SK-N-SH (cell line): ENCODE measurements around the gene MRPL46. TPM values are rescaled to one million over a fixed set of nuclear protein-coding genes. Genes with fewer than 3 reads are reported as not detected.
A peak's percentile ranks its signal among the peaks of the same experiment; 100 is the strongest.

Source experiments
- CTCF ChIA-PET: fragments of 300-600, 350-600 bp; formaldehyde crosslinking; extraction: SDS; loops from one replicate; lab custom pipeline; 2021; lab: Yijun Ruan, JAX
- POLR2A ChIA-PET: fragments of 350-600 bp; sonication (Branson Sonifier 250); formaldehyde crosslinking; extraction: SDS; loops from one replicate; lab custom pipeline; 2020; ENCODE audit warnings: antibody characterized with exemption, inconsistent platforms; lab: Yijun Ruan, JAX
- DNase-seq: peaks from one replicate; pipeline ENCODE4 v3.0.0; 2012
- H2AFZ ChIP-seq: fragments of 200-600 bp; sonication (generic); 2 replicates; pipeline ENCODE4 v1.8.1; 2016; ENCODE audit warnings: antibody characterized with exemption, mild to moderate bottlenecking, low read depth
- H3F3A ChIP-seq: fragments of 200-600 bp; sonication (generic); replicated peaks from 2 replicates; pipeline ENCODE3; 2016; ENCODE audit warnings: antibody characterized with exemption, mild to moderate bottlenecking; ENCODE audit not compliant: insufficient read depth
- H3K27ac ChIP-seq, 2 experiments: fragments of 200-500 bp in 1 of 2; fragments of 200-600 bp in 1 of 2; sonication (Bioruptor generic) in 1 of 2; sonication (generic), shearing (Covaris generic) in 1 of 2; 2 replicates each; pipeline versions ENCODE4 v1.5.1 to v1.6.1; 2014 to 2016; ENCODE audit warnings: low read depth in 2 of 2, inconsistent platforms in 1 of 2, low read length in 1 of 2, mild to moderate bottlenecking in 1 of 2, mixed read lengths in 1 of 2
- H3K27me3 ChIP-seq: fragments of 200-600 bp; sonication (generic), shearing (Covaris generic); 2 replicates; pipeline ENCODE4 v1.6.1; 2016; ENCODE audit warnings: mixed run types; ENCODE audit not compliant: insufficient read depth
- H3K36me3 ChIP-seq, 2 experiments: fragments of 200-500 bp in 1 of 2; fragments of 200-600 bp in 1 of 2; sonication (Bioruptor generic) in 1 of 2; sonication (generic) in 1 of 2; replicated peaks in 1 of 2; 2 replicates each; pipeline versions ENCODE3 to v1.5.1; 2014 to 2016; ENCODE audit warnings: low read length in 1 of 2, mild to moderate bottlenecking in 1 of 2; ENCODE audit not compliant: insufficient read depth in 2 of 2, control insufficient read depth in 1 of 2
- H3K4me1 ChIP-seq, 2 experiments: fragments of 200-500 bp in 1 of 2; fragments of 200-600 bp in 1 of 2; sonication (Bioruptor generic) in 1 of 2; sonication (generic), shearing (Covaris generic) in 1 of 2; 2 replicates each; pipeline versions ENCODE4 v1.5.1 to v1.6.1; 2014 to 2016; ENCODE audit warnings: low read depth in 1 of 2, low read length in 1 of 2, mixed run types in 1 of 2; ENCODE audit not compliant: insufficient read depth in 2 of 2, control insufficient read depth in 1 of 2
- H3K4me2 ChIP-seq: fragments of 200-600 bp; sonication (generic), shearing (Covaris generic); 2 replicates; pipeline ENCODE4 v1.6.1; 2017; ENCODE audit warnings: mixed run types
- H3K4me3 ChIP-seq, 2 experiments: fragments of 200-500 bp in 1 of 2; fragments of 200-600 bp in 1 of 2; sonication (Bioruptor generic) in 1 of 2; sonication (generic), shearing (Covaris generic) in 1 of 2; 2 replicates each; pipeline versions ENCODE4 v1.5.1 to v1.8.1; 2014 to 2016; ENCODE audit warnings: low read depth in 2 of 2, inconsistent platforms in 1 of 2, low read length in 1 of 2, mild to moderate bottlenecking in 1 of 2, mixed read lengths in 1 of 2, moderate library complexity in 1 of 2
- H3K79me2 ChIP-seq: fragments of 200-600 bp; sonication (generic); 2 replicates; pipeline ENCODE4 v1.8.1; 2017; ENCODE audit warnings: mild to moderate bottlenecking; ENCODE audit not compliant: insufficient read depth
- H3K9ac ChIP-seq: fragments of 200-600 bp; sonication (generic); 2 replicates; pipeline ENCODE4 v1.6.1; 2017; ENCODE audit warnings: mixed run types
- H3K9me2 ChIP-seq: fragments of 200-600 bp; sonication (generic); 2 replicates; pipeline ENCODE4 v1.6.1; 2017; ENCODE audit warnings: mixed run types
- H3K9me3 ChIP-seq: fragments of 200-600 bp; sonication (generic); 2 replicates; pipeline ENCODE4 v1.6.1; 2017; ENCODE audit warnings: mixed run types, mild to moderate bottlenecking, moderate library complexity
- H4K20me1 ChIP-seq: fragments of 200-600 bp; sonication (generic); 2 replicates; pipeline ENCODE4 v1.6.1; 2017; ENCODE audit warnings: mild to moderate bottlenecking, mixed run types; ENCODE audit not compliant: insufficient read depth
- CHD2 ChIP-seq: fragments of 150-350 bp; IDR thresholded peaks from 2 replicates; pipeline ENCODE4 v1.6.1; 2018; ENCODE audit warnings: low read length; ENCODE audit not compliant: partially characterized antibody
- EP300 ChIP-seq, 2 experiments: IDR thresholded peaks; 2 replicates each; pipeline versions ENCODE4 v1.4.0 to v1.6.1; 2012; ENCODE audit warnings: borderline replicate concordance in 1 of 2, low read depth in 1 of 2, low read length in 1 of 2
- EZH2phosphoT487 ChIP-seq: fragments of 200-600 bp; sonication (generic); IDR thresholded peaks from 2 replicates; pipeline ENCODE4 v1.6.1; 2017; ENCODE audit warnings: low read depth, mixed run types, mild to moderate bottlenecking, antibody characterized with exemption, moderate library complexity, borderline replicate concordance
- FOXJ3 ChIP-seq: sonication (generic); formaldehyde crosslinking; IDR thresholded peaks from 2 replicates; pipeline ENCODE4 v1.5.1; 2020; ENCODE audit warnings: mild to moderate bottlenecking, missing genetic modification reagents
- JUND ChIP-seq: IDR thresholded peaks from 2 replicates; pipeline ENCODE4 v1.4.0; 2012
- MEF2A ChIP-seq: IDR thresholded peaks from 2 replicates; pipeline ENCODE4 v1.4.0; 2012; ENCODE audit warnings: low read depth, borderline replicate concordance
- MXI1 ChIP-seq: IDR thresholded peaks from 2 replicates; pipeline ENCODE4 v1.6.1; 2012; ENCODE audit warnings: mild to moderate bottlenecking, low read depth, low read length, improper control_type of control experiment
- NFIC ChIP-seq: IDR thresholded peaks from 2 replicates; pipeline ENCODE4 v1.4.0; 2012; ENCODE audit warnings: borderline replicate concordance
- NRF1 ChIP-seq: IDR thresholded peaks from 2 replicates; pipeline ENCODE4 v1.6.1; 2012; ENCODE audit warnings: low read depth, mild to moderate bottlenecking, low read length
- PBX3 ChIP-seq: IDR thresholded peaks from 2 replicates; pipeline ENCODE4; 2012
- POLR2AphosphoS5 ChIP-seq: IDR thresholded peaks from 2 replicates; pipeline ENCODE4 v1.6.1; 2012; ENCODE audit warnings: low read depth, low read length
- RCOR1 ChIP-seq: fragments of 150-350 bp; IDR thresholded peaks from 2 replicates; pipeline ENCODE4 v1.6.1; 2017; ENCODE audit warnings: antibody characterized with exemption, low read length
- RFX5 ChIP-seq: IDR thresholded peaks from 2 replicates; pipeline ENCODE4 v1.6.1; 2012; ENCODE audit warnings: mild to moderate bottlenecking, improper control_type of control experiment, low read length
- TAF1 ChIP-seq: IDR thresholded peaks from 2 replicates; pipeline ENCODE4 v1.6.1; 2012; ENCODE audit warnings: low read depth, mild to moderate bottlenecking, low read length, moderate library complexity, borderline replicate concordance
- YY1 ChIP-seq: IDR thresholded peaks from 2 replicates; pipeline ENCODE4 v1.4.0; 2012; ENCODE audit warnings: low read depth, mild to moderate bottlenecking
- ZBTB33 ChIP-seq: IDR thresholded peaks from 2 replicates; pipeline ENCODE4 v1.4.0; 2012; ENCODE audit warnings: low read depth, borderline replicate concordance
- WGBS: methylation state at CpG from one replicate; pipeline ENCODE4 v1.1.6; 2017; ENCODE audit warnings: low lambda C conversion rate; 5-methylcytosine and 5-hydroxymethylcytosine counted together
- polyA plus RNA-seq, 3 experiments: library from polyadenylated mRNA; depleted of rRNA; stranded (reverse); fragments of >200 nt; gene quantifications; 2 replicates each; pipeline ENCODE4 v1.2.3, GENCODE V29; 2012
- TF ChIP-seq, protein P1 (sequence below): IDR thresholded peaks from 2 replicates; pipeline ENCODE4 v1.4.0; 2012; ENCODE audit warnings: low read depth
- TF ChIP-seq, protein P2 (sequence below): fragments of 150-350 bp; IDR thresholded peaks from 2 replicates; pipeline ENCODE4 v1.6.1; 2017; ENCODE audit warnings: antibody characterized with exemption, low read length, low read depth, borderline replicate concordance

The MRPL46 gene
- polyA plus RNA-seq, 1 of the 3 experiments (the other 2 are of a cell fraction) = 33.8 TPM

DNA sequence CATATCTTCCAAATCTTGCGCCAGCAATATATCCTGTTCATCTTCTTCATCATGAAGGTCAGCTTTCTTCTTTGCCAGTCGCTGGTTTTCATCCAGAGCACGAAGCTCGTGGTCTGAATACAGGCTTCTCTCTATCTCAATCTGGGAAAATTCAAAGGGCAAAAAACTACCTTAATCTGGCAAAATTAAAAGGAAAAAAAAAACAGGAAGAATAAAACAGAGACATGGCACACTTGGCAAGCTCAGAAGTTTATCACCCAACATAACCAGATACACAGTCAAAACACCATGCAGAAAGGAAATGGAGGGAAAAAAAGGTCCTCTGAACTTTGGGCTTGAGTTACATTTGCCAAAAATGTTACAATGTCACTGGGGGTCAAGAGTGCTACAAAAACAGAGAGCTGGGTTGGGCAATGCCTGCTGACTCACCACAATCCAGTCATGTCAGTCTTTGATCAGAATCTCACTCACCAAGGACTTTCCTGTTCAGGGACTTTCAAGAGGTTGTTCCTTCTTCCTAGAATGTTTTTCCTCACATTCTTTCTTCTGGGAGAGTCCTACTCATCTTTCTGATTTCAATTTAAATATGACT lies 1.5 kb downstream of the MRPL46 start:
- CTCF ChIA-PET = interaction anchor here (5.2 kb wide), 1 partner anchor 12 kb away, joined by 31 read pairs; no protein-coding TSS in a partner anchor
- H3K79me2 ChIP-seq = peaks cover 39% of the 10 kb centered on the region
- no peaks in the 10 kb centered on the region for H4K20me1 ChIP-seq
- no peak for TF ChIP-seq RCOR1
- TF ChIP-seq RFX5 = no peak
- TF ChIP-seq NRF1 = no peak
- TF ChIP-seq NFIC = no peak
- TF ChIP-seq FOXJ3 (CRISPR knock-in tag) = no peak
- TF ChIP-seq CHD2 = no peak
- no peak for TF ChIP-seq YY1
- TF ChIP-seq PBX3 = no peak
- TF ChIP-seq, protein P1, sequence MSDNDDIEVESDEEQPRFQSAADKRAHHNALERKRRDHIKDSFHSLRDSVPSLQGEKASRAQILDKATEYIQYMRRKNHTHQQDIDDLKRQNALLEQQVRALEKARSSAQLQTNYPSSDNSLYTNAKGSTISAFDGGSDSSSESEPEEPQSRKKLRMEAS = no peak
- no peak for TF ChIP-seq JUND
- TF ChIP-seq, protein P2, sequence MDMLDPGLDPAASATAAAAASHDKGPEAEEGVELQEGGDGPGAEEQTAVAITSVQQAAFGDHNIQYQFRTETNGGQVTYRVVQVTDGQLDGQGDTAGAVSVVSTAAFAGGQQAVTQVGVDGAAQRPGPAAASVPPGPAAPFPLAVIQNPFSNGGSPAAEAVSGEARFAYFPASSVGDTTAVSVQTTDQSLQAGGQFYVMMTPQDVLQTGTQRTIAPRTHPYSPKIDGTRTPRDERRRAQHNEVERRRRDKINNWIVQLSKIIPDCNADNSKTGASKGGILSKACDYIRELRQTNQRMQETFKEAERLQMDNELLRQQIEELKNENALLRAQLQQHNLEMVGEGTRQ = no peak
- TF ChIP-seq MEF2A = no peak
- no peak for TF ChIP-seq TAF1
- no peak for TF ChIP-seq EP300 (IDR thresholded peaks at IDR 0.05; ENCODE audit: borderline replicate concordance in 1 of 2, low read depth in 1 of 2, low read length in 1 of 2)
- TF ChIP-seq ZBTB33 = no peak
- no peak for TF ChIP-seq EZH2phosphoT487
- TF ChIP-seq MXI1 = no peak
- TF ChIP-seq POLR2AphosphoS5 = no peak
- H3F3A ChIP-seq = peaks cover 9% of the 10 kb centered on the region
- H3K27ac ChIP-seq = peak overlapping the region in 1 of 2 experiments; percentile 32; a peak in 2 of 4 replicates
- POLR2A ChIA-PET = no interaction called here
- H3K9ac ChIP-seq = peak overlapping the region; percentile 77
- H3K36me3 ChIP-seq = peaks cover 18 to 53% of the 10 kb centered on the region in 2 experiments
- peak overlapping the region in 1 of 2 experiments; percentile 94; a peak in 2 of 4 replicates for H3K4me3 ChIP-seq
- no peak for DNase-seq
- H3K4me2 ChIP-seq = peak overlapping the region; percentile 88
- no peaks in the 10 kb centered on the region for H3K27me3 ChIP-seq
- H3K9me3 ChIP-seq = no peaks in the 10 kb centered on the region
- no peaks in the 10 kb centered on the region for H3K9me2 ChIP-seq
- H2AFZ ChIP-seq = no peak overlapping the region
- 93% methylated on average over 4 of the region's 4 CpGs for WGBS
- H3K4me1 ChIP-seq = peaks cover 8 to 17% of the 10 kb centered on the region in 2 experiments; a peak in 3 of 4 replicates
